ENCODE data around the gene PCSK1N. TPM values are rescaled to one million over a fixed set of nuclear protein-coding genes. Genes with fewer than 3 reads are reported as not detected.
"Not testable (repeated sequence)": the region's sequence is repeated elsewhere in the genome, so short reads cannot be mapped to it uniquely, and the experiment has no call there.

Gene PCSK1N
- total RNA-seq, 1 donor from 2014 or later = 12.7 TPM

DNA sequence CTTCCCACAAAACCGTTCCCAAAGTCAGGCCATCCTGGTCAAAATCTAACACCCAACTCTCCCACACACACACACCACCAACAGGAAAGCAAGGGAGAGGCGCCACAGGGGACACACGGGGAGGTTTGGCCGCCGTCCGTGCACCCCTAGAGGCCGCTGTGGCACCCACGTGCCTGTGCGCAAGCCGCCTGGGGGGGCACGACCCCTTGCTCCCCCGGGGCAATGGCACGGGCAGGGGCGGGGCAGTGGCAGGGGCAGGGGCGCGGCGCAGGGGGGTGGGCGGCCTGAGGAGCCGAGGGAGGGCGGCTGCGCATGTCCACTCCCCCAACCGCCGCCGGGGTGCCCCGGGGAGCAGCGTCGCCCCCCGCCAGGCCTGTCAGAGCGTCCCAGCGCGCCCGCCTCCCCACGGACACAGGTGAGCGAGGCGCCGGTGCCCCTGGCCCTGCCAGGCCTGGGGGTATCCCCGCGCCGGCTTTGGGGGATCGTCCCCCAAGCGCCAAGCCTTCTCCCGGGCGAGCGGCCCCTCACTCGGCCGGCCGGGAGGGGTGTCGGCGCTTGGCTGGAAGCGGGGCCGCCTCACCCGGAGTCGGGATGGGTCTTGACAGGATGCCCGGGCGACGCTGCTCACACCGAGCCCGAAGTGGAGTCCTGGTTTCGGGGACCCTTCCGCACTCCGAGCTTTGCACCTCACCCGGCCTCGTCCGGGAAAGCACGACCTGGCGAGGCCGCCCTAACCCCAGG lies 9.1 kb downstream of the PCSK1N start, which contains the start of gene ERAS:
ERAS (plus strand) TSS at position 379 of the 741 bp plus-strand sequence. CDS start 2,611 bp downstream, outside the sequence.
- no peak for TF ChIP-seq CTCF (conservative IDR thresholded peaks at IDR 0.05)
- peaks cover 33% of the 10 kb centered on the region for H3K36me3 Mint-ChIP-seq (ENCODE audit: low read depth)
- peaks cover 16% of the 10 kb centered on the region for H3K27me3 Mint-ChIP-seq (ENCODE audit: low read depth)
- no peaks in the 10 kb centered on the region for H3K4me1 Mint-ChIP-seq
- no peak within 1 kb of the TSS for H3K27ac Mint-ChIP-seq (ENCODE audit: unreplicated experiment)
- H3K9me3 Mint-ChIP-seq = no peaks in the 10 kb centered on the region
- no peak for DNase-seq (ENCODE audit: low read depth, low spot score)
- no peak within 1 kb of the TSS for H3K4me3 Mint-ChIP-seq

GRCh38 chrX:48824066-48824465 lies 11.3 kb downstream of the PCSK1N start:
- Mint-ChIP-seq H3K27ac (ENCODE audit: unreplicated experiment) (no peak overlapping the region), H3K27me3 (ENCODE audit: low read depth) (no peaks in the 10 kb centered on the region), H3K36me3 (ENCODE audit: low read depth) (peaks cover 33% of the 10 kb centered on the region), H3K4me3 (no peak overlapping the region), H3K9me3 (no peaks in the 10 kb centered on the region), H3K4me1 (no peaks in the 10 kb centered on the region)
- no peak for TF ChIP-seq CTCF (conservative IDR thresholded peaks at IDR 0.05)
- no peak for DNase-seq (ENCODE audit: low read depth, low spot score)

DNA sequence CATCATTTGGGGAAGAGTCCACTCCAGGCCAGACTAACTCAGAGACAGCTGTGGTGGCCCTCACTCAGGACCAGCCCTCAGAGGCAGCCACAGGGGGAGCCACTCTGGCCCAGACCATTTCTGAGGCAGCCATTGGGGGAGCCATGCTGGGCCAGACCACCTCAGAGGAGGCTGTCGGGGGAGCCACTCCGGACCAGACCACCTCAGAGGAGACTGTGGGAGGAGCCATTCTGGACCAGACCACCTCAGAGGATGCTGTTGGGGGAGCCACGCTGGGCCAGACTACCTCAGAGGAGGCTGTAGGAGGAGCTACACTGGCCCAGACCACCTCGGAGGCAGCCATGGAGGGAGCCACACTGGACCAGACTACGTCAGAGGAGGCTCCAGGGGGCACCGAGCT lies 12.4 kb downstream of the PCSK1N start:
- DNase-seq (ENCODE audit: low read depth, low spot score) = no peak
- H3K36me3 Mint-ChIP-seq (ENCODE audit: low read depth) = peaks cover 30% of the 10 kb centered on the region
- no peak overlapping the region for H3K4me3 Mint-ChIP-seq
- no peaks in the 10 kb centered on the region for H3K27me3 Mint-ChIP-seq (ENCODE audit: low read depth)
- no peak for TF ChIP-seq CTCF (conservative IDR thresholded peaks at IDR 0.05)
- H3K9me3 Mint-ChIP-seq = no peaks in the 10 kb centered on the region
- no peaks in the 10 kb centered on the region for H3K4me1 Mint-ChIP-seq
- no peak overlapping the region for H3K27ac Mint-ChIP-seq (ENCODE audit: unreplicated experiment)

- not testable (repeated sequence) for H3K4me1 Mint-ChIP-seq; H3K27ac Mint-ChIP-seq (ENCODE audit: unreplicated experiment); H3K27me3 Mint-ChIP-seq (ENCODE audit: low read depth); DNase-seq (ENCODE audit: low read depth, low spot score); H3K9me3 Mint-ChIP-seq; H3K4me3 Mint-ChIP-seq
- peaks cover 12% of the 10 kb centered on the region for H3K36me3 Mint-ChIP-seq (ENCODE audit: low read depth)
Measured at GRCh38 chrX:48819394-48819793, 16.0 kb downstream of the PCSK1N start.

DNA sequence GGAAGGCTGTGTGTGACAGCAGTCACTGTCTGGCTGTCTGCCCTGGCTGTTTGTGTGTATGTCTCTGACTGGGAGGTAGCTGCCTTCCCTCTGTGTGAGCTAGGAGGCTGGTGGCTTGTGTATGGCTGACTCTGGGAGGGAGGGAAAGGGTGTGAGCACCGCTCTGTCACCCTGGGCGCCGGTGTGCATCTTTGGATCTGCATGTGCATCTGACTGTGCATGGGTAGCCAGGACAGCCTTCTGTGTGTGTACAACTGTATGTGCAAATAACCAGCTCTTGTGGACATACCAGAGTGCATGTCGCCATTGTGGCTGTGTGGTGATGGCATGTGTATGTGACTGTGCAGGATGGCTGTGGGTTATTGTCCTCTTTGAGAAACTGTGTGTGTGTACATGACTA lies 16.5 kb downstream of the PCSK1N start:
- no peak overlapping the region for H3K4me3 Mint-ChIP-seq
- no peak for TF ChIP-seq CTCF (conservative IDR thresholded peaks at IDR 0.05)
- H3K27me3 Mint-ChIP-seq (ENCODE audit: low read depth) = no peaks in the 10 kb centered on the region
- H3K4me1 Mint-ChIP-seq = no peaks in the 10 kb centered on the region
- no peak for DNase-seq (ENCODE audit: low read depth, low spot score)
- no peaks in the 10 kb centered on the region for H3K9me3 Mint-ChIP-seq
- H3K27ac Mint-ChIP-seq (ENCODE audit: unreplicated experiment) = no peak overlapping the region
- H3K36me3 Mint-ChIP-seq (ENCODE audit: low read depth) = peaks cover 14% of the 10 kb centered on the region

DNA sequence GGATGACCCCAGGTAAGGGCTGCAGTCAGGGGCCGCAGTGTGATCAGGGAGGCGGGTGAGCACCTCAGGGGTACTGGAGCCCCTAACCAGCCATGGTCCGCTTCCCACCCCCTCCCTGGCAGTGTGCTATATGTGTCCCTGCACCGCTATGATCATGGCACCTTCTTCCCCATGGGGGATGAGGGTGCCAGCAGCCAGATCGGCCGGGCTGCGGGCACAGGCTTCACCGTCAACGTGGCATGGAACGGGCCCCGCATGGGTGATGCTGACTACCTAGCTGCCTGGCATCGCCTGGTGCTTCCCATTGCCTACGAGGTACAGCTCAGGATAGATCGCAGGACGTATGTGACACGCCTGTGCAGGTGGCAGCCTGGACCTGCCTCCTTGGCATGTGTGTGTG lies 17.3 kb downstream of the PCSK1N start:
- Mint-ChIP-seq H3K9me3 (no peaks in the 10 kb centered on the region), H3K36me3 (ENCODE audit: low read depth) (peaks cover 13% of the 10 kb centered on the region), H3K4me3 (no peak overlapping the region), H3K27ac (ENCODE audit: unreplicated experiment) (no peak overlapping the region), H3K4me1 (no peaks in the 10 kb centered on the region), H3K27me3 (ENCODE audit: low read depth) (no peaks in the 10 kb centered on the region)
- no peak for TF ChIP-seq CTCF (conservative IDR thresholded peaks at IDR 0.05)
- no peak for DNase-seq (ENCODE audit: low read depth, low spot score)

All from neural crest cell (in vitro differentiated cells).